GM19328 (cell line): Measurements from ENCODE around the gene BDP1.
"Not testable (repeated sequence)": the region's sequence is repeated elsewhere in the genome, so short reads cannot be mapped to it uniquely, and the experiment has no call there.

Experiments used
- ATAC-seq: cut with Tn5 transposase; IDR thresholded peaks from one replicate; pipeline ENCODE4 v1.9.1; 2021; ENCODE audit warnings: mild to moderate bottlenecking, moderate library complexity; ENCODE audit not compliant: unreplicated experiment

Gene BDP1

GRCh38 chr5:71563161-71563560 lies 107.7 kb downstream of the BDP1 start:
- no peak for ATAC-seq

- no peak for ATAC-seq
These were observed 109.4 kb downstream of the BDP1 start for GRCh38 chr5:71564895-71565294.

GRCh38 chr5:71569748-71570509 lies 114.5 kb downstream of the BDP1 start:
- ATAC-seq, result no peak

GRCh38 chr5:71571811-71572210 lies 116.4 kb downstream of the BDP1 start:
- not testable (repeated sequence) for ATAC-seq

- no peak for ATAC-seq
These were observed 118.1 kb downstream of the BDP1 start for GRCh38 chr5:71573591-71573990.

GRCh38 chr5:71575588-71575987 lies 120.1 kb downstream of the BDP1 start:
- ATAC-seq, result not testable (repeated sequence)

- no peak for ATAC-seq
These were observed 120.8 kb downstream of the BDP1 start for GRCh38 chr5:71576241-71576640.

- not testable (repeated sequence) for ATAC-seq
These were observed 122.4 kb downstream of the BDP1 start for GRCh38 chr5:71577839-71578238.

GRCh38 chr5:71582945-71583584 lies 127.6 kb downstream of the BDP1 start:
- ATAC-seq, result no peak

- ATAC-seq, result peak; percentile 2
These were observed 130.8 kb downstream of the BDP1 start for GRCh38 chr5:71586052-71586940.

- ATAC-seq, result peak; percentile 95
These were observed 131.7 kb downstream of the BDP1 start, which contains the start of gene MCCC2 for GRCh38 chr5:71586941-71587765. MCCC2 (plus strand) TSS chr5:71587340; CDS start chr5:71587426, 86 bp downstream.

GRCh38 chr5:71587766-71588532 lies 132.5 kb downstream of the BDP1 start:
- no peak for ATAC-seq

GRCh38 chr5:71588533-71588885 lies 133.1 kb downstream of the BDP1 start:
- ATAC-seq, result no peak

- ATAC-seq, result no peak
These were observed 134.5 kb downstream of the BDP1 start for GRCh38 chr5:71589903-71590302.

- no peak for ATAC-seq
These were observed 135.6 kb downstream of the BDP1 start for GRCh38 chr5:71591100-71591499.

GRCh38 chr5:71596169-71596568 lies 140.7 kb downstream of the BDP1 start:
- ATAC-seq, result no peak

- ATAC-seq, result no peak
These were observed 141.6 kb downstream of the BDP1 start for GRCh38 chr5:71597001-71597400.

- ATAC-seq, result no peak
These were observed 145.3 kb downstream of the BDP1 start for GRCh38 chr5:71600783-71601182.

GRCh38 chr5:71601222-71602026 lies 146.0 kb downstream of the BDP1 start:
- ATAC-seq, result peak; percentile 91
